Memory B cell (primary cell): ENCODE measurements around the gene TTLL1.
A peak's percentile ranks its signal among the peaks of the same experiment; 100 is the strongest.
"Not testable (repeated sequence)": the region's sequence is repeated elsewhere in the genome, so short reads cannot be mapped to it uniquely, and the experiment has no call there.

Source experiments
- ATAC-seq: fragments of 150-1000 bp; cut with Tn5 transposase; 2 replicates; pipeline ENCODE4 v1.10.0; 2021; ENCODE audit warnings: low read depth, mild to moderate bottlenecking, moderate library complexity
- DNase-seq, 2 donors: peaks; one replicate each; pipeline ENCODE4 v3.0.0; 2022; ENCODE audit warnings: low spot score in 2 of 2
- H3K27ac Mint-ChIP-seq: one replicate; pipeline ENCODE4 v1.8.0; 2022; ENCODE audit warnings: mild to moderate bottlenecking, moderate library complexity, mixed read lengths
- H3K27me3 Mint-ChIP-seq: one replicate; pipeline ENCODE4 v1.8.0; 2022; ENCODE audit warnings: mixed read lengths
- H3K36me3 Mint-ChIP-seq: one replicate; pipeline ENCODE4 v1.8.0; 2022; ENCODE audit warnings: mild to moderate bottlenecking, mixed read lengths
- H3K4me1 Mint-ChIP-seq: one replicate; pipeline ENCODE4 v1.8.0; 2022; ENCODE audit warnings: mixed read lengths
- H3K4me3 Mint-ChIP-seq: one replicate; pipeline ENCODE4 v1.8.0; 2022; ENCODE audit warnings: mild to moderate bottlenecking, moderate library complexity, mixed read lengths
- H3K9me3 Mint-ChIP-seq: one replicate; pipeline ENCODE4 v1.8.0; 2022; ENCODE audit warnings: mixed read lengths

Gene TTLL1

GRCh38 chr22:43007519-43008102 is 81.6 kb downstream of the TTLL1 start:
- Mint-ChIP-seq H3K4me3 (no peak overlapping the region), H3K27me3 (no peaks in the 10 kb centered on the region), H3K36me3 (peaks cover 2% of the 10 kb centered on the region), H3K4me1 (peaks cover 27% of the 10 kb centered on the region), H3K27ac (no peak overlapping the region), H3K9me3 (no peaks in the 10 kb centered on the region)
- no peak for ATAC-seq
- no peak for DNase-seq

DNA sequence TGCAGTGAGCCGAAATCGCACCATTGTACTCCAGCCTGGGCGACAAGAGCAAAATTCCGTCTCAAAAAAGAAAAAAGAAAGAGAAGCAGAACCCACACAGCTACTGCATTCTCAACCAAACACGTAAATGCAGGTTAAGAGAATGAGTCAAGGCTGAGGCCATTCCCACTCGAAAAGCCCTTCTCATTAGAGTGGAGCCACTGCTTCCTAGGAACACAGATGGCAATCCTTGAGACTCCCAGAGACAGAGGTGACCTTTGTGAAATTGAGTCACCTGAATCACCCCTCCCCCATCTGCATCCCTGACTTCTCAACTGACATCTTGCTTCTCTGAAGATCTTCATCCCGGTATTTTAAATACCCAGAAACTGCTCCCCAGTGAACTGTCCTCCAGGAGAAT is 82.4 kb downstream of the TTLL1 start:
- Mint-ChIP-seq H3K27me3 (no peaks in the 10 kb centered on the region), H3K36me3 (peaks cover 2% of the 10 kb centered on the region), H3K9me3 (no peaks in the 10 kb centered on the region), H3K4me1 (peaks cover 34% of the 10 kb centered on the region), H3K4me3 (no peak overlapping the region), H3K27ac (no peak overlapping the region)
- DNase-seq (no peak), ATAC-seq (no peak)

DNA sequence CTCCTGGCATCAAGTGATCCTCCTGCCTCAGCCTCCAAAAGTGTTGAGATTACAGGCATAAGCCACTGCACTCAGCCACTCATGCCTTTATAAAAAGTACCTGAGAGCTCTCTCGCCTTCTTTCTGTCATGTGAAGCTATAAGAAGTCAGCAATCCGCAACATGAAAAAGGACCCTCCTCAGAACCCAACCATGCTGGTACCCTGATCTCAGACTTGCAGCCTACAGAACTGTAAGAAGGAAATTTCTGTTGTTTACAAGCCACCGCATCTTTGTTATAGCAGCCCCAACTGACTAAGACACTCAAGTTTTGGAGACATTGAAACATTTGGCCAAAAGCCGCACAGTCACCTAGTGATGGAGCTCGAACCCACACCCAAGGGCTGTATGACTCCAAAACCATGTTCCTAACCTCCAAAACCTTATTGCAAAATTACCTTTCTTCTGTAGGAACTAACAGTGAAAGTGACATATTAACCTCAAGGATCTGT is 83.1 kb downstream of the TTLL1 start:
- peaks cover 38% of the 10 kb centered on the region for H3K4me1 Mint-ChIP-seq
- H3K27me3 Mint-ChIP-seq: no peaks in the 10 kb centered on the region
- DNase-seq (no peak), ATAC-seq (no peak)
- H3K36me3 Mint-ChIP-seq: peaks cover 2% of the 10 kb centered on the region
- no peaks in the 10 kb centered on the region for H3K9me3 Mint-ChIP-seq
- no peak overlapping the region for H3K27ac Mint-ChIP-seq
- H3K4me3 Mint-ChIP-seq: no peak overlapping the region

DNA sequence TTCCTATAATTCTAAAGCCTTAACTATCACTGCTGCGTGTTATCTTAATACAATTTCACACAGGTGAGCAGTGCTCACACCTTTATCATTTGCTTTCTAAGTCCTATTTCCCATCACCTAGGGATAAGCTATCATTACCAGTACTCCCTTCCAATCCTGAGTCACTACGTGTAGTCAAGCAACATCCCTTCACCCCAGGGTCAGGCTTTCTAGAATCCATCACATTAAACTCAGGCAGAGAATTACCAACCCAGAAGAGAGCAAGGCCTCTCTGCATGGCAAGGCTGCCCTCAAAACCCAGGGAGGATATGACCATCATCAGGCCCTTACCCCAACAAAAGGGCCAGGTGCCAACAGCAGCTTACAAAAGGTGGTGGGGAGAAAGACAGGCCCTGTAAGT is 84.1 kb downstream of the TTLL1 start:
- H3K36me3 Mint-ChIP-seq: peaks cover 2% of the 10 kb centered on the region
- DNase-seq: no peak
- ATAC-seq: no peak
- H3K4me1 Mint-ChIP-seq: peaks cover 46% of the 10 kb centered on the region
- no peaks in the 10 kb centered on the region for H3K27me3 Mint-ChIP-seq
- H3K4me3 Mint-ChIP-seq: no peak overlapping the region
- no peaks in the 10 kb centered on the region for H3K9me3 Mint-ChIP-seq
- peak overlapping the region; percentile 31 for H3K27ac Mint-ChIP-seq

- Mint-ChIP-seq H3K4me3 (no peak overlapping the region), H3K9me3 (no peaks in the 10 kb centered on the region), H3K36me3 (peaks cover 2% of the 10 kb centered on the region), H3K27me3 (no peaks in the 10 kb centered on the region), H3K27ac (peak overlapping the region; percentile 31), H3K4me1 (peaks cover 46% of the 10 kb centered on the region)
- DNase-seq (no peak), ATAC-seq (peak; percentile 56)
Measured at GRCh38 chr22:43004362-43005035, 84.7 kb downstream of the TTLL1 start.

- H3K9me3 Mint-ChIP-seq: no peaks in the 10 kb centered on the region
- H3K27me3 Mint-ChIP-seq: no peaks in the 10 kb centered on the region
- no peak for DNase-seq
- peaks cover 2% of the 10 kb centered on the region for H3K36me3 Mint-ChIP-seq
- no peak overlapping the region for H3K4me3 Mint-ChIP-seq
- H3K27ac Mint-ChIP-seq: peak overlapping the region; percentile 37
- peaks cover 52% of the 10 kb centered on the region for H3K4me1 Mint-ChIP-seq
- no peak for ATAC-seq
Measured at GRCh38 chr22:43002202-43002586, 87.0 kb downstream of the TTLL1 start.

DNA sequence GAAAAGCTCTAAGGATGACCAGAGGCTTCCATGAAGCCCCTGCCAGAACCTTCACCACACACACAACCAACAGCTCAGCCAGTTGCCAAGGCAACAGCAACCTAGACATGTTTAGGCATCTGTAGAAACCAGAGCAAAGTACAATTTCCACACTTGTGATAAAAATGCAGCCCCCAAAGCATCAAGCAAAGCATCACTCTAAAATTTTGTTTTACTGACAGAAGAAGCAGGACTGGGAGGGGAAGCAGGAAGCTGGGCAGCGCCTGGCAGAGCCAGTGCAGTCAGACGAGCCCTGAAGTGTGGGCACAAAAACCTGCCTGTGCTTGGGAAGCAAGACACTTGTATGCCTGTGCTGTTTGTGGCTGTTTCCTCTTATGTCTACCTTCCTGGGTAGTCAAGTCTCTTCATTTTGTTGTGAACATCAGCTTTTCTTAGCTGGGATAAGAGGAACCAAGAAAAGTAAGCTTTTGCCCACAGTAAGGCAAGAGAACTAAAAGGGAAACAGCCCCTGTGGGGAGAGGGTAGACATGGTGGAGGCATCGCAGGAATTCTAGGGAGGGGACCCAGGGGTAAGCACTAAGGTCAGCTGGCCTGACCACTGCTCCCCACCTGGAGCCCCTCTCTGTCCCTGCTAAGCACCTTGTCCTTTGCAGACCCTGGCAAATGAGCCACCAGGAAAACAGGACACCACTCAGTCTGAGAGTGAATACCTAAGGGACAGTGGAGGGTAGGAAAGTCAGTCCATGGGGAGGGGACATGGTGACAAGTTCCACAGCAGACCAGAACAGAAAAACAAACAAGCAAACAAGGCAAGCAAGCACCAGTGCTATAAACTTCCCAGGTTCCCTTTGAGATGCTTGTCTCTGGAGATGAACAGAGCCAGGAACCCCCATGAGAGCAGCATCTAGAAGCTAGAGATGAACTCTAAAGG is 87.7 kb downstream of the TTLL1 start:
- ATAC-seq (peak; percentile 72), DNase-seq (no peak)
- Mint-ChIP-seq H3K27ac (peak overlapping the region; percentile 37), H3K4me1 (peaks cover 51% of the 10 kb centered on the region), H3K9me3 (no peaks in the 10 kb centered on the region), H3K36me3 (peaks cover 2% of the 10 kb centered on the region), H3K4me3 (no peak overlapping the region), H3K27me3 (no peaks in the 10 kb centered on the region)

DNA sequence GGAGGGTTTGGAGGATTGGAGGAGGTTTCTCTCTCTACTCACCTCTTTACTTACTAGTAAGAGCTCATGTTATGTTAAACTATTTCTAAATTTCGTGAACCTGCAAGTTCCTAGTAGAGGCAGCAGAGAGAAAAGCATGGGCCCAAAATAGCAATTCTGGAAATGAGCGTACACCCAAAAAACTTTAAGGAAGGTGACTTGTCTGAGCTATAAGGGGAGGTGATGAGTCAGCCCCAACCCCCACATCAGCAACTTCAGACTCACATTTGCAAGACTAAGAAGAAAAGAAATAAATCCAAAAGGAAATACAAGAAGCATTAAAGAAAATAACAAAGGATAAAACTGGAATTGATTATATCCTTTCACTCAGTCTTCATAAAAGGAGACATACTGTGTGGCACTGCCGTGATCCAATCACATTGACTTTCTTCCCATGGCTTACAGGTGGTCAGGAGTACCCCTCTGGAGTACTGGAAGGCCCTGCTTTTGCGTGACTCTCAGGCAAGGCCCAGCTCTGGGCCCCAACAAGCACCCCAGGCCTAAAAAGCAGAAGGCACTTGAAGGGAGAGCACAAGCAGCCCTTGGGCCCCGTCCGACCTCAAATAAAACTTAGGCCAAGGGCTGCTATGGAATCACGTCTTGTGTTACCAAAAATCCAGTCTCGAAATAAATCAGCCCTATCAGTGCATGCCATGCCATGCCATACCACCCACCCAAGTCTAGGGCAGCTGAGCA is 88.6 kb downstream of the TTLL1 start:
- Mint-ChIP-seq H3K4me1 (peaks cover 53% of the 10 kb centered on the region), H3K36me3 (peaks cover 2% of the 10 kb centered on the region), H3K9me3 (no peaks in the 10 kb centered on the region), H3K27ac (peak overlapping the region; percentile 40), H3K27me3 (no peaks in the 10 kb centered on the region), H3K4me3 (no peak overlapping the region)
- no peak for DNase-seq
- ATAC-seq: no peak

DNA sequence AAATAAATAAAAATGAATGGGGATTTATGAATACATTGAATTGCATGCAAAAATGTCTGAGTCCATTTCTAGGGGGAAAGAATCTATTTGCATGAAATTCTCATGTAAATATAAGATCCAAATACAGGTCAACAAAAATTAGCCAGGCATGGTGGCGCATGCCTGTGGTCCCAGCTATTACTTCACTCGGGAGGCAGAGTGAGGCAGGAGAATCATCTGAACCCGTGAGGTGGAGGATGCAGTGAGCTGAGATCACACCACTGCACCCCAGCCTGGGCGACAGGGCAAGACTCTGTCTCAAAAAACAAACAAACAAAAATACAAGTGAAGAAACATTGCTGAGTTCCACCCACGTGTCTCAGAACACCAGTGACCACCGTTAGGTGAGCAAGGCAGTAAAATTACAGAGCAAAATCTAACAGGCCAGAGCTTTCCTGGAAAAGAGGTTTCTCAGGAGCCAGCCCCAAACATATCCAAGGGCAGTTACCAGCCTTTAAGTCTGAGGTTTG is 91.6 kb downstream of the TTLL1 start:
- DNase-seq: no peak
- no peak for ATAC-seq
- H3K27me3 Mint-ChIP-seq: no peaks in the 10 kb centered on the region
- peaks cover 61% of the 10 kb centered on the region for H3K4me1 Mint-ChIP-seq
- H3K9me3 Mint-ChIP-seq: no peaks in the 10 kb centered on the region
- no peak overlapping the region for H3K4me3 Mint-ChIP-seq
- no peak overlapping the region for H3K27ac Mint-ChIP-seq
- peaks cover 2% of the 10 kb centered on the region for H3K36me3 Mint-ChIP-seq

GRCh38 chr22:42996646-42997365 is 92.4 kb downstream of the TTLL1 start:
- Mint-ChIP-seq H3K4me1 (peaks cover 55% of the 10 kb centered on the region), H3K4me3 (no peak overlapping the region), H3K27me3 (no peaks in the 10 kb centered on the region), H3K36me3 (peaks cover 2% of the 10 kb centered on the region), H3K27ac (no peak overlapping the region), H3K9me3 (no peaks in the 10 kb centered on the region)
- DNase-seq (no peak), ATAC-seq (no peak)

- H3K27ac Mint-ChIP-seq, H3K9me3 Mint-ChIP-seq, ATAC-seq, DNase-seq, H3K4me3 Mint-ChIP-seq, H3K36me3 Mint-ChIP-seq, H3K27me3 Mint-ChIP-seq: not testable (repeated sequence)
- peaks cover 51% of the 10 kb centered on the region for H3K4me1 Mint-ChIP-seq
Measured at GRCh38 chr22:42995654-42996053, 93.5 kb downstream of the TTLL1 start.

- Mint-ChIP-seq H3K4me3 (peak overlapping the region; percentile 43), H3K27me3 (no peaks in the 10 kb centered on the region), H3K27ac (no peak overlapping the region), H3K4me1 (peaks cover 52% of the 10 kb centered on the region), H3K9me3 (no peaks in the 10 kb centered on the region), H3K36me3 (peaks cover 2% of the 10 kb centered on the region)
- ATAC-seq (peak; percentile 73), DNase-seq (no peak)
Measured at GRCh38 chr22:42994917-42995562, 94.2 kb downstream of the TTLL1 start.
